Skeletal muscle satellite cell (primary cell): ENCODE results near the gene RTEL1.

Source experiments
- H3K27me3 ChIP-seq: 2 replicates; pipeline ENCODE4 v1.7.0; 2013; ENCODE audit warnings: low read length; ENCODE audit not compliant: control insufficient read depth, insufficient read depth
- H3K36me3 ChIP-seq: 2 replicates; pipeline ENCODE4 v1.7.0; 2013; ENCODE audit warnings: mild to moderate bottlenecking, control low read depth, low read length; ENCODE audit not compliant: insufficient read depth
- H3K4me1 ChIP-seq: 2 replicates; pipeline ENCODE4 v1.7.0; 2013; ENCODE audit warnings: low read length; ENCODE audit not compliant: control insufficient read depth, insufficient read depth
- H3K4me2 ChIP-seq: 2 replicates; pipeline ENCODE4 v1.7.0; 2013; ENCODE audit warnings: mild to moderate bottlenecking, low read length
- H3K4me3 ChIP-seq: 2 replicates; pipeline ENCODE4 v1.7.0; 2013; ENCODE audit warnings: low read length
- H3K9ac ChIP-seq: 2 replicates; pipeline ENCODE4 v1.7.0; 2013; ENCODE audit warnings: mild to moderate bottlenecking, low read depth, low read length, moderate library complexity
- H3K9me3 ChIP-seq: replicated peaks from 2 replicates; pipeline ENCODE4 v1.7.0; 2013; ENCODE audit warnings: mild to moderate bottlenecking, control low read depth, low read length

RTEL1 gene

GRCh38 chr20:63732118-63733095 lies 74.3 kb downstream of the RTEL1 start:
- no peak overlapping the region for H3K4me3 ChIP-seq
- no peaks in the 10 kb centered on the region for H3K4me1 ChIP-seq
- no peak overlapping the region for H3K9ac ChIP-seq
- peaks cover 38% of the 10 kb centered on the region for H3K36me3 ChIP-seq
- H3K9me3 ChIP-seq, result no peaks in the 10 kb centered on the region
- H3K4me2 ChIP-seq, result no peak overlapping the region
- no peaks in the 10 kb centered on the region for H3K27me3 ChIP-seq

- H3K4me3 ChIP-seq, result no peak overlapping the region
- no peaks in the 10 kb centered on the region for H3K27me3 ChIP-seq
- no peaks in the 10 kb centered on the region for H3K9me3 ChIP-seq
- H3K36me3 ChIP-seq, result peaks cover 38% of the 10 kb centered on the region
- H3K4me2 ChIP-seq, result no peak overlapping the region
- no peaks in the 10 kb centered on the region for H3K4me1 ChIP-seq
- H3K9ac ChIP-seq, result no peak overlapping the region
Observed at GRCh38 chr20:63733117-63733516, 75.0 kb downstream of the RTEL1 start.

GRCh38 chr20:63733579-63734081 lies 75.5 kb downstream of the RTEL1 start:
- no peak overlapping the region for H3K9ac ChIP-seq
- no peak overlapping the region for H3K4me3 ChIP-seq
- no peaks in the 10 kb centered on the region for H3K27me3 ChIP-seq
- no peak overlapping the region for H3K4me2 ChIP-seq
- H3K9me3 ChIP-seq, result no peaks in the 10 kb centered on the region
- no peaks in the 10 kb centered on the region for H3K4me1 ChIP-seq
- peaks cover 38% of the 10 kb centered on the region for H3K36me3 ChIP-seq

- Histone ChIP-seq H3K4me1 (peaks cover 4% of the 10 kb centered on the region), H3K9ac (no peak overlapping the region), H3K4me2 (no peak overlapping the region), H3K4me3 (no peak overlapping the region), H3K36me3 (peaks cover 38% of the 10 kb centered on the region), H3K9me3 (no peaks in the 10 kb centered on the region), H3K27me3 (no peaks in the 10 kb centered on the region)
Observed at GRCh38 chr20:63734111-63734945, 76.2 kb downstream of the RTEL1 start.

- no peak overlapping the region for H3K9ac ChIP-seq
- H3K4me1 ChIP-seq, result peaks cover 5% of the 10 kb centered on the region
- H3K9me3 ChIP-seq, result no peaks in the 10 kb centered on the region
- H3K4me3 ChIP-seq, result no peak overlapping the region
- H3K27me3 ChIP-seq, result no peaks in the 10 kb centered on the region
- H3K4me2 ChIP-seq, result no peak overlapping the region
- peaks cover 35% of the 10 kb centered on the region for H3K36me3 ChIP-seq
Observed at GRCh38 chr20:63734946-63735858, 77.1 kb downstream of the RTEL1 start.

GRCh38 chr20:63735859-63736718 lies 78.0 kb downstream of the RTEL1 start, which contains the start of gene LIME1:
TSS of gene LIME1 (plus strand) at chr20:63736664. CDS start at chr20:63737550, 886 bp downstream.
- peaks cover 31% of the 10 kb centered on the region for H3K36me3 ChIP-seq
- H3K9ac ChIP-seq, result no peak within 1 kb of the TSS

GRCh38 chr20:63736893-63737694 lies 79.0 kb downstream of the RTEL1 start:
- H3K9me3 ChIP-seq, result no peaks in the 10 kb centered on the region
- no peak overlapping the region for H3K4me3 ChIP-seq
- H3K4me1 ChIP-seq, result peaks cover 17% of the 10 kb centered on the region
- no peak overlapping the region for H3K9ac ChIP-seq
- no peaks in the 10 kb centered on the region for H3K27me3 ChIP-seq
- H3K36me3 ChIP-seq, result peaks cover 36% of the 10 kb centered on the region
- H3K4me2 ChIP-seq, result no peak overlapping the region

More at GRCh38 chr20:63735859-63736718, 78.0 kb downstream of the RTEL1 start, which contains the start of gene LIME1:
- H3K27me3 ChIP-seq, result no peaks in the 10 kb centered on the region
- peaks cover 8% of the 10 kb centered on the region for H3K4me1 ChIP-seq
- H3K4me2 ChIP-seq, result no peak within 1 kb of the TSS
- H3K9me3 ChIP-seq, result no peaks in the 10 kb centered on the region
- H3K4me3 ChIP-seq, result no peak within 1 kb of the TSS

- H3K27me3 ChIP-seq, result no peaks in the 10 kb centered on the region
- H3K9ac ChIP-seq, result no peak overlapping the region
- H3K4me2 ChIP-seq, result no peak overlapping the region
- H3K4me1 ChIP-seq, result peaks cover 17% of the 10 kb centered on the region
- H3K4me3 ChIP-seq, result no peak overlapping the region
- H3K9me3 ChIP-seq, result no peaks in the 10 kb centered on the region
- H3K36me3 ChIP-seq, result peaks cover 39% of the 10 kb centered on the region
Observed at GRCh38 chr20:63737695-63737944, 79.5 kb downstream of the RTEL1 start.

- Histone ChIP-seq H3K4me2 (no peak overlapping the region), H3K36me3 (peaks cover 40% of the 10 kb centered on the region)
Observed at GRCh38 chr20:63737945-63738686, 80.0 kb downstream of the RTEL1 start.

More at GRCh38 chr20:63737945-63738686, 80.0 kb downstream of the RTEL1 start:
- Histone ChIP-seq H3K4me3 (no peak overlapping the region), H3K9me3 (no peaks in the 10 kb centered on the region), H3K27me3 (no peaks in the 10 kb centered on the region), H3K4me1 (peaks cover 17% of the 10 kb centered on the region), H3K9ac (no peak overlapping the region)
